Measurements from ENCODE around the gene CFAP141. TPM values are rescaled to one million over a fixed set of nuclear protein-coding genes. Genes with fewer than 3 reads are reported as not detected.

The CFAP141 gene
- total RNA-seq, 8 experiments from 2014 or later: 3.7 TPM; not detected in 7

DNA sequence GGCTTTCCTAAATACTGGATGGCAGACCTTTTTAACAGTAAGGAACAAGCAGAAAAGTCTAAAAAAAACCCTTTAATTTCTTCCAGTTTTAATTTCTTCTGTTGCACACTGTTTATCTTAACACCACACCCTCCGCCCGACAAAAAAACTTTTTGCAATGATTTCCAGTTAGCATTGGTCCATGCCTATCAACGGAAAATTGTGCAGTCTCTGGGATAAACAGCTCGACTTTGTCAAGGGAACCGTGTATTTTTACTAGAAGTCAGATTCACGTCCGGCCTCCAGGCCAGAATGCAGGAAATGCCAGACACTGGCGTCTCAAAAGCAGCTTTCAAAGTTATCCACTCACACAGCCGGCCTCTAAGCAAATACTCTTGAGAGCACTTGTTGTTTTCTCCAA, 50.9 kb downstream of the CFAP141 start:
- H3K27ac ChIP-seq: no peak overlapping the region
- H3K4me3 ChIP-seq: no peak overlapping the region
- in situ Hi-C loops (cut with MboI; ENCODE audit: low pct_unique_long_range_greater_than_20kb in 2 of 9, low sequenced_read_pairs in 9 of 9, unreplicated experiment in 9 of 9): no loop called here
- peak in 3 of 8 experiments; percentile 16 to 66 (median 62) for ATAC-seq (replicated peaks in 6 of 8)
- peaks cover 0 to 3% of the 10 kb centered on the region in 2 donors for H3K4me1 ChIP-seq (replicated peaks in 1 of 2)
- 28 to 95% (median 83%) methylated on average over 4 to 9 of the region's 9 CpGs; no CpG with 5 or more reads in 1 of the 10 experiments for WGBS, 10 experiments

DNA sequence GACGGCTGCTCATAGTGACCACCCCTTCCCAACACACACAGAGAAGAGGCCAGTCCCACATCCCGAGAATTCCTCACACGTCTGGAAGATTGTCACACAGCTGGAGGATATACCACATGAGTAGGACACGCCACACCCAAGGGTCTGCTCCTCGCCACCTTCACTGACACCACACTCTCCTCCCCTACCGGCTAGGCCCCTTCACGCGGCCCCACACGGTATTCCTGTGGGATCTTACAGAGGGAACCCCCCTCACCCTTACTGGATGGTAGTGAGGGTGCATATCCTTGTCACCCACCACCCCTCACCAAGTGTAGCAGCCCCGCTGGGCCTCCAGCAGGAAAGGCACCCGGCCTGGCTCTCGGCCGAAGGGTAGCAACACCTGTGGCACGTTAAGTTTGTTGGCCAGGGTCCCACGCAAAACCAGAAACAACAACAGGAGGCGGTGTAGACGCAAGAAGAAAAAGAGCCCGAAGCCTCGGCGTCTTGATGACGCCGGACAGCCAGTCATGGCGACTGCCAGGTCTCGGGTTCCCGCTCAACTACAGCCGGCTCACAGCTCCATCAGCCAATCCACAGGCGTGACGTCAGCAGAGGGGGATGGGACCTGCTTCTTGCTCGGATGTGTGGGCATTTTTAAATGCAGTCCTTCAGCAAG, 51.5 kb downstream of the CFAP141 start, which contains the start of gene NUP210L:
Gene NUP210L, minus strand, starts transcription at position 540 of the 658 bp plus-strand sequence.
- 33 to 95% (median 91%) methylated on average over 1 to 15 of the region's 29 CpGs; no CpG with 5 or more reads in 3 of the 10 experiments for WGBS, 10 experiments

GRCh38 chr1:154154053-154154452, 52.1 kb downstream of the CFAP141 start:
- in situ Hi-C loops (cut with MboI; ENCODE audit: low pct_unique_long_range_greater_than_20kb in 2 of 9, low sequenced_read_pairs in 9 of 9, unreplicated experiment in 9 of 9): no loop called here
- Histone ChIP-seq H3K4me1 (replicated peaks in 1 of 2) (peaks cover 0 to 3% of the 10 kb centered on the region in 2 donors), H3K4me3 (no peak overlapping the region), H3K27ac (no peak overlapping the region)
- WGBS, 10 experiments: 93 to 100% (median 98%) methylated on average over 3 to 6 of the region's 6 CpGs; no CpG with 5 or more reads in 1 of the 10 experiments
- ATAC-seq (replicated peaks in 6 of 8): no peak

More for the DNA sequence above, 51.5 kb downstream of the CFAP141 start, which contains the start of gene NUP210L:
- no peak within 1 kb of the TSS for H3K27ac ChIP-seq
- H3K4me1 ChIP-seq (replicated peaks in 1 of 2): peaks cover 0 to 3% of the 10 kb centered on the region in 2 donors
- peak in 3 of 8 experiments; percentile 13 to 29 (median 16) for ATAC-seq (replicated peaks in 6 of 8)
- in situ Hi-C loops (cut with MboI; ENCODE audit: low pct_unique_long_range_greater_than_20kb in 2 of 9, low sequenced_read_pairs in 9 of 9, unreplicated experiment in 9 of 9): no loop called here
- no peak within 1 kb of the TSS for H3K4me3 ChIP-seq

GRCh38 chr1:154151311-154151710, 54.8 kb downstream of the CFAP141 start:
- Histone ChIP-seq H3K4me1 (replicated peaks in 1 of 2) (no peaks in the 10 kb centered on the region), H3K4me3 (no peak overlapping the region), H3K27ac (no peak overlapping the region)
- in situ Hi-C loops (cut with MboI; ENCODE audit: low pct_unique_long_range_greater_than_20kb in 2 of 9, low sequenced_read_pairs in 9 of 9, unreplicated experiment in 9 of 9): no loop called here
- ATAC-seq (replicated peaks in 6 of 8): no peak

Other genes starting within 250 kb of the CFAP141 start
- 10 to 100 TPM in 7 of 8 experiments, 1 to 10 TPM in 1; 7.1 to 15.3 (median 13.0) TPM for gene CRTC2, start 247.7 kb downstream of the CFAP141 start, total RNA-seq
- 100 to 1,000 TPM in 1 of 8 experiments, 10 to 100 TPM in 7; 36.6 to 117 (median 57.0) TPM for gene SLC39A1, start 242.8 kb downstream of the CFAP141 start, total RNA-seq
- 10 to 100 TPM in 6 of 8 experiments, 1 to 10 TPM in 2; 7.1 to 30.0 (median 19.5) TPM for gene CREB3L4, start 238.4 kb downstream of the CFAP141 start, total RNA-seq
- gene JTB, start 228.7 kb downstream of the CFAP141 start, total RNA-seq: 100 to 1,000 TPM in 6 of 8 experiments, 10 to 100 TPM in 2; 78.1 to 140 (median 109) TPM
- 100 to 1,000 TPM in 2 of 8 experiments, 10 to 100 TPM in 6; 27.3 to 276 (median 64.2) TPM for gene RAB13, start 220.0 kb downstream of the CFAP141 start, total RNA-seq
- over 10,000 TPM in 4 of 8 experiments, 1,000 to 10,000 TPM in 4; 2,543 to 20,464 (median 10,879) TPM for gene RPS27, start 215.6 kb downstream of the CFAP141 start, total RNA-seq
- gene NUP210L, start 51.3 kb downstream of the CFAP141 start, total RNA-seq: under 1 TPM; 0.10 to 0.60 (median 0.31) TPM
- 100 to 1,000 TPM; 142 to 388 (median 227) TPM for gene TPM3, start 14.2 kb downstream of the CFAP141 start, total RNA-seq
- 100 to 1,000 TPM in 5 of 8 experiments, 10 to 100 TPM in 3; 75.6 to 188 (median 117) TPM for gene UBAP2L, start 14.6 kb upstream of the CFAP141 start, total RNA-seq
- gene HAX1, start 66.3 kb upstream of the CFAP141 start, total RNA-seq: 100 to 1,000 TPM in 5 of 8 experiments, 10 to 100 TPM in 3; 83.2 to 173 (median 128) TPM
- 1 to 10 TPM in 1 of 8 experiments, under 1 TPM in 6, not detected in 1; 0.07 to 1.1 (median 0.33) TPM for gene AQP10, start 114.8 kb upstream of the CFAP141 start, total RNA-seq
- 100 to 1,000 TPM in 1 of 8 experiments, 10 to 100 TPM in 7; 33.6 to 130 (median 49.1) TPM for gene ATP8B2, start 119.2 kb upstream of the CFAP141 start, total RNA-seq
- 10 to 100 TPM in 2 of 8 experiments, 1 to 10 TPM in 3, under 1 TPM in 3; 0.16 to 35.0 (median 3.3) TPM for gene IL6R, start 199.0 kb upstream of the CFAP141 start, total RNA-seq